Fibroblast of mammary gland (primary cell): ENCODE measurements around the gene NLRP5.
"Not testable (repeated sequence)": the region's sequence is repeated elsewhere in the genome, so short reads cannot be mapped to it uniquely, and the experiment has no call there.

Source experiments
- DNase-seq: peaks from one replicate; pipeline ENCODE4 v3.0.0-alpha.2; 2010; ENCODE audit warnings: low read depth
- H3K4me3 ChIP-seq: 2 replicates; pipeline ENCODE4 v1.5.1; 2011; ENCODE audit warnings: low read depth, mild to moderate bottlenecking, low read length, moderate library complexity; ENCODE audit not compliant: control insufficient read depth
- CTCF ChIP-seq: conservative IDR thresholded peaks from 2 replicates; pipeline ENCODE4 v1.5.1; 2011; ENCODE audit warnings: low read depth, low read length, inconsistent platforms; ENCODE audit not compliant: control insufficient read depth, insufficient read depth

The NLRP5 gene

DNA sequence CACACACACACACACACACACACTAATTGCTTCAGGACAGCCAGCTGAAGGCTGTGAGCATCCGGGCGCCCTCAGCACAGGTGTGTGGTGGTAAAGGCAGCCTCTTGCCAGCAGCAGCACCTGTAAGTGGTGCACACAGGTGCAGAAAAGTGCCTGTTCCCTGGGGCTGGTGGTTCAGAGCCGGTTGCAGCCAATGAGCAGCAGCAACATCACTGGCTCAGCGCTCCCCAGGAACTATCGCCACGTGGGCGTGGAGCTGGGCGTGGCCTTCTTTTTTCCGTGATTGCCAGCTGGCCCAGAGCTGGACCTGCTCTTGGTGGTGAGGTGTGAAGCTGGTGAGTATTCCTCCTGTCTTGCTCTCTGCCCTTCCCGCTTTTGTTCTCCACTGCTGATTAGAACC lies at the start of gene NLRP5:
NLRP5 (plus strand) TSS at position 289 of the 400 bp plus-strand sequence.
- no peak within 1 kb of the TSS for H3K4me3 ChIP-seq
- no peak for TF ChIP-seq CTCF
- no peak for DNase-seq

DNA sequence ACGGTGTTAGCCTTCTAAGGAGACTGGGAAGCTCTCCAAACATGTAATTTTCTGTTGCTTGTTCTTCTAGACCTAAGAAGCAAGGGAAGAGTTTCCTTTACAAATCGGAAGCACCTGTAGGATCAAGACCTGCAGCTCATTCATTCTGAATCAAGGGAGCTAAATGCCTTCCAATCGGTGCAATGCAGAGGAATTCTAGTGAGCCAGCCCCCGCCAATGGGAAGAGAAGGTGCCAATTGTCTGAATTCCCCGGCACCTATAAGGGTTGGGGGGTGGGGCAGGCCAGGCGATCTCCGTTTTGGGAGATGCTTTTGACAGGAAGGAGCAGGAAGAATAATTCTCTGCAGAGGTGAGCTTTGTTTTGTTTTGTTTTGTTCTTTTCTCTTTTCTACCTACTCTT lies 47.4 kb upstream of the NLRP5 start:
- DNase-seq = no peak
- no peak for TF ChIP-seq CTCF
- H3K4me3 ChIP-seq = no peak overlapping the region

DNA sequence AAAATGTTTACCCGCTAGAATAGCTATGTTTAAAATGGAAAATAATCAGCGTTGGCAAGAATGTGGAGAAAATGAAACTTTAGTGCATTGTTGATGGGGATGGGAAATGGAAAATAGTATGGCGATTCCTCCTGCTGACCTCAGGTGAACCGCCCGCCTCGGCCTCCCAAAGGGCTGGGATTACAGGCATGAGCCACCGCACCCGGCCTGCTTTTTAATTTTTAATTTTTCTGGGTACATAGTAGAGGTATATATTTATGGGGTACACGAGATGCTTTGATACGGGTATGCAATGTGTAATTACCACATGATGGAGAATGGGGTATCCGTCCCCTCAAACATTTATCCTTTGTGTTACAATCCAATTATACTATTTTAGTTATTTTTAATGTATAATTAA lies 46.3 kb upstream of the NLRP5 start:
- H3K4me3 ChIP-seq = no peak overlapping the region
- TF ChIP-seq CTCF = no peak
- no peak for DNase-seq

DNA sequence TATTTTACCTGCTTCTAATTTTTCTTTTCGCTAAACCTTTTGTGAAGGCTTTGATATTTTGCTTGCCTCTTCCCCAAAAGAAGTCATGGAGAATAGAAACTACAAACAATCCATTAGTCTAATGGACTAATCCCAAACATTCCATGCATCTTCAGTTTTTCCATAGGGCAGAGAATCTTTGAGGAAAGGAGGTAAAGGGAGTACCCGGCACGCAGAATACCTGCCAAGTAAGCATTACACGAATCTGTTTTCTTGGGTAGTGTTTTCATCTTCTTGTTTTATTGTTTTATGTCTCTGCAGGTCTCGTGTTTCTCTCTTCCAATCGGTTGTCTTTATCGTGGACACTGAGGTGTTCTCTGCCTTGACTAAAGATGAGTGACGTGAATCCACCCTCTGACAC lies 39.0 kb upstream of the NLRP5 start, which contains the start of gene NLRP8:
NLRP8 (plus strand) TSS at position 301 of the 400 bp plus-strand sequence.
- DNase-seq = no peak
- TF ChIP-seq CTCF = no peak
- H3K4me3 ChIP-seq = no peak within 1 kb of the TSS

DNA sequence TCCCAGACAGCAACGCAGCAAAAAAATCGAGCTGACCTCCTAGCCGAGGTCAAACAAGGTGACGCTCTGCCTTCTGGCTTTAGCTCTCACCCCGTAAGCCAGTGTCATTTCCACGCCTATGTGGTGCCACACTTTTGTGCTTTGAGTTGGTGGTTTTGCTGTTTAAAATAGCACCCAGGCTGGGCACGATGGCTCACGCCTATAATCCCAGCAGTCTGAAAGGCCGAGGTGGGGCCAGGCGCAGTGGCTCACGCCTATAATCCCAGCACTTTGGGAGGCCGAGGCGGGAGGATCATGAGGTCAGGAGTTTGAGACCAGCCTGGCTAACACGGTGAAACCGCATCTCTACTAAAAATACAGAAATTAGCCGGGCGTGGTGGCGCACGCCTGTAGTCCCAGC lies 36.0 kb upstream of the NLRP5 start:
- not testable (repeated sequence) for DNase-seq, H3K4me3 ChIP-seq

GRCh38 chr19:55956431-55956830 lies 30.1 kb upstream of the NLRP5 start:
- TF ChIP-seq CTCF = no peak
- H3K4me3 ChIP-seq = no peak overlapping the region
- no peak for DNase-seq

GRCh38 chr19:55958356-55958755 lies 28.2 kb upstream of the NLRP5 start:
- no peak for TF ChIP-seq CTCF
- no peak for DNase-seq
- no peak overlapping the region for H3K4me3 ChIP-seq
